Stimulated activated CD4-positive, alpha-beta T cell treated with anti-CD3 and anti-CD28 coated beads, Interleukin-4, amount 100 ng/mL, for 4 hours (primary cell): ENCODE results near the gene SPATA2.

Source experiments
- DNase-seq, 2 experiments: peaks; one replicate each; pipeline ENCODE4 v3.0.0-alpha.2; 2020

SPATA2 gene

DNA sequence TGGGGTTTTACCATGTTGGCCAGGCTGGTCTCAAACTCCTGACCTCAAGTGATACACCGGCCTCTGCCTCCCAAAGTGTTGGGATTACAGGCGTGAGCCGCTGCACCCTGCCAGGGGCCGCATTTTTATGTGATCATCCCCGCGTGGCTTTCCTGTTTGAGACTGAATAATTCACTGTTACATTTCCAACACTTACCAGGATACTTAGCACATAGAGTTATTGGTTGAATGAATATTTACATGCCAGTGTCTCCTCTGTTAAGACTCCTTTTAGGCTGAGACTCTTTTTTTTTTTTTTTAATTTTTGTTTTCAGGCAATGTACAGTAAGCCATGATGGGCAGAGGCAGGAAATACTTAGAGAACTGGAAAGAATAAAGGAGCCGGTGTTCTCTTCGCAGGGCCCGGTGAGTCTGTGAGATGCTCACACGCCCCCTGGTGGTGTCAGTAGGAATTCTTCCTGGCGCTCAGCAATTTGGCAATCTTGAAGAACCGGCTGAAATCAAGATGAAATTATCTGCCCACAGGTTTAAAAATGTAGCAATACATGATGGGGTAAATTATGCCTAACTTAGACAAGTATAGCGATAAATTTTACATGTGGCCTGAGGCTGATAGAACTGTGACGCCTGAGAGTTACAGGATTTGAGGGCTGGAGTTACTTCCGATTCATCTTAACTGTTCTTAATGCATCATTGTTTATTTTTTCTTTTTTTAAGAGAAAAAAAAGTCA, 13.2 kb upstream of the SPATA2 start:
- DNase-seq = peak; percentile 71 to 72

DNA sequence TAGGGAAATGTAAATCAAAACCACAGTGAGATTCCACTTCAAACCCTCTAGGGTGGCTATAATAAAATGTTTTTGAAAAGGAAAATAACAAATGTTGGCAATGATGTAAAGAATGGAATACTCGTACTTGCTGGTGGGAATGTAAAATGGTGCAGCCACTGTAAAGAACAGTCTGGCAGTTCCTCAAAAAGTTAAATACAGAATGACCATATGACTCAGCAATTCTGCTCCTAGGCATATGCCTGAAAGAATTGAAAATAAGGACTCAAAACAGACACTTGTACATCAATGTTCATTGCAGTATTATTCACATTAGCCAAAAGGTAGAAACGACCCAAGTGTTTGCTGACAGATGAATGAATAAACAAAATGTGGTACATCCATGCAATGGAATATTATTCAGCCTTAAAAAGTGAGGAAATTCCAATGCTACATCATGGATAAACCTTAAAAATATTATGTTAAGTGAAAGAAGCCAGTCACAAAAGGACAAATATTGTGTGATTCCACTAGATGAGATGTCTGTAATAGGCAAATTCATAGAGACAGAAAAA, 10.6 kb upstream of the SPATA2 start:
- no peak for DNase-seq

DNA sequence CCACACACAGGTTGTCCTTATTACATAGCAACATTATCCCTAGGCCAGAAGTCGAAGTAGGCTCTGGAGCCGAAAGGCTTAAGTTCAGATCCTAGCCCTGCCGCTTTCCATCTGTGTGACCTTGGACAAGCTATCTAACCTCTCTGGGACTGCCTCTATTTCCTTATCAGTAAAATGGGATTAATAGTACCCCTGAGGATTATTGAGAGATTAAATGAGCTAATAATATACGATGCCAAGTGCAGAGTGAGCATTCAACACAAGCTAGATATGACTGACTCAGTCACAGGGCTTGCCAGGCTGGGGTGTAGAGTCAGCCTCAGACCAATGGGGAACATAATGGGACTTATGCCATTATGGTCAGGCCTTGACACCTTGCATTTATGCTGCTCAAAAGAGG, 8.9 kb upstream of the SPATA2 start:
- no peak for DNase-seq

DNA sequence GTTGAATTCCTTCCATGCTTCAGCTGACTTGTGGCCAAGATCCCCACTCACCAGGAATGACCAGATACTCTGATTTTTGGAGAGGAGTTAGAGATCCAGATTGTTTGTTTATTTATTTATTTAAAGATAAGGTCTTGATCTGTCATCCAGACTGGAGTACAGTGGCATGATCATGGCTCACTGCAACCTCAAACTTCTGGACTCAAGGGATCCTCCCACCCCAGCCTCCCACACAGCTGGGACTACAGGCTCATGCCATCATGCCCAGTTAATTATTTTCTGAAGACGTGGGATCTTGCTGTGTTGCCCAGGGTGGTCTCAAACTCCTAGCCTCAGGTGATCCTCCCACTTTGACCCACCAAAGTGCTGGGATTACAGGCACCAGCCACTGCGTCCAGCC, 4.1 kb upstream of the SPATA2 start:
- no peak for DNase-seq

DNA sequence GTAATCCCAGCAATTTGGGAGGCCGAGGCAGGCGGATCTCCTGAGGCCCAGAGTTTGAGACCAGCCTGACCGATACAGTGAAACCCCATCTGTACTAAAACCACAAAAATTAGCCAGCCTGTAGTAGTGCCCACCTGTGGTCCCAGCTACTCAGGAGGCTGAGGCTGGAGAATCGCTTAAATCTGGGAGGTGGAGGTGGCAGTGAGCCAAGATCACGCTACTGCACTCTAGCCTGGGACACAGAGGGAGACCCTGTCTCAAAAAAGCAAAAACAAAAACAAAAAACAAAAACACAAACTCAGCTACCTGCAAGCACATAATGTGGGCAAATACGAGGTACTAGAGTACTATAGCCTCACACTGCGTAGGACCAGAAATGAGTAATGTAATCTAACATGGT, 3.7 kb upstream of the SPATA2 start:
- DNase-seq = no peak

DNA sequence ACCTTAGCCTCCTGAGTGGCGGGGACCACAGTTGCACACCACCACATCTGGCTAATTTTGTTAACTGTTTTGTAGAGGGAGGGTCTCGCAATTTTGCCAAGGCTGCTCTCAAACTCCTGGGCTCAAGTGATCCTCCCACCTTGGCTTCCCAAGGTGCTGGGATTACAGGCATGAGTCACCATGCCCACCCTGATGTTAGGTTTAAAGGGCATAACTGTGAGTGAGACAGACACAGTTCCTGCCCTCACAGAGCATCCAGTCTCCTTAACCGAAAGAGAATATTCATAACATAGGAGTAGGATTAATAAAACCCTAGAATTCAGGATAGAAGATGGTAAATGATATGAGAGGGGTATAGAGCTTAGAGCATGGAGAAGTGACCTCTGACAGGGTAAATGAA, 3.1 kb upstream of the SPATA2 start:
- DNase-seq = no peak

DNA sequence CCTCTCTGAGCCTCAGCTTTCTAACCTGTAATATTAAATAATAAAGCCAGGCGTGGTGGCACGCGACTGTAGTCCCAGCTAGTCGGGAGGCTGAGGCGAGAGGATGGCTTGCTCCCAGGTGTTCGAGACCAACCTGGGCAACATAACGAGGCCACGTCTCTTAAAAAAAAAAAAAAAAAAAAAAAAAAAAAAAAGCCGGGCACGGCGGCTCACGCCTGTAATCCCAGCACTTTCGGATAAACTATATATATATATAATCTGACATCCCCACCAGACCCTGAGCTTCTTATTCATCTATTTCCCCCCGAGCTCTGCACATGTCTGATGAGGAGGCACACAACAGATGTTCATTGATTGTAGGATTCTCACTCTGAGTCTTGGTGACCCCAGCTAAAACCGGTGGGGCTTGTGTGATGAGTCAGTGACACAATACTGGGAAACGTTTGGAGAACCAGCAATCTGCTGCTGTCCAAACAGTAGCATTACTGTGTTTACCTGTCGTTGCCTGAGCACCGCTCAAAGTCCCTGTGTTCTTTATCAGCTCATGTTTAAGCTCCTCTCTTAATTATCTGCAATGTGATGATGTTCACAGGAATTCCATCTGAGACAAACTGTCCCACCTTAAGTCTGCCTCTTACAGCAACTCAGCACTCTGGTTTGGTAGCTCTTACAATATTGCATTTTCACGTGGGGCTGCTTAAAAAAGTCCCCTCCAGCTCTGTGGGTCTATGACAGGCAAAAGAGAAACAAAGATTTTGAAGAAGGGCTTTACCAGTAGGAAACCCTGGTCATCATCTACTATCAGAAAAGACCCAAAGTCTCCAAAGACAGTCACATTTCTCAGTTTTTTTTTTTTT, 1.0 kb upstream of the SPATA2 start:
- DNase-seq = no peak

DNA sequence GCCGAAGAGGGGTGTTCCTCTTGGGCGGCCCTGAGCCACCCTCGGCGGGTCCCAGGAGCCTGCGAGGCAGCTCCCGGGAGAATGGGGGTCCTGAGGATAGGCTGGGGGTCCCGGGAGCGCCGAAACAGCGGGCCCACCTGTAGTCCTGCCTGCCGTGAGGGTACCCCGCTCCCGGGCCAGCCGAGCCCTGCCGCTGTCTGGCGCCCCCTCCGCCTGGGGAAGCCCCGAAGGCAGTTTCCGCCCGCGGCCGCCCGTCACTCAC, 280 bp downstream of the SPATA2 start:
- DNase-seq = no peak

DNA sequence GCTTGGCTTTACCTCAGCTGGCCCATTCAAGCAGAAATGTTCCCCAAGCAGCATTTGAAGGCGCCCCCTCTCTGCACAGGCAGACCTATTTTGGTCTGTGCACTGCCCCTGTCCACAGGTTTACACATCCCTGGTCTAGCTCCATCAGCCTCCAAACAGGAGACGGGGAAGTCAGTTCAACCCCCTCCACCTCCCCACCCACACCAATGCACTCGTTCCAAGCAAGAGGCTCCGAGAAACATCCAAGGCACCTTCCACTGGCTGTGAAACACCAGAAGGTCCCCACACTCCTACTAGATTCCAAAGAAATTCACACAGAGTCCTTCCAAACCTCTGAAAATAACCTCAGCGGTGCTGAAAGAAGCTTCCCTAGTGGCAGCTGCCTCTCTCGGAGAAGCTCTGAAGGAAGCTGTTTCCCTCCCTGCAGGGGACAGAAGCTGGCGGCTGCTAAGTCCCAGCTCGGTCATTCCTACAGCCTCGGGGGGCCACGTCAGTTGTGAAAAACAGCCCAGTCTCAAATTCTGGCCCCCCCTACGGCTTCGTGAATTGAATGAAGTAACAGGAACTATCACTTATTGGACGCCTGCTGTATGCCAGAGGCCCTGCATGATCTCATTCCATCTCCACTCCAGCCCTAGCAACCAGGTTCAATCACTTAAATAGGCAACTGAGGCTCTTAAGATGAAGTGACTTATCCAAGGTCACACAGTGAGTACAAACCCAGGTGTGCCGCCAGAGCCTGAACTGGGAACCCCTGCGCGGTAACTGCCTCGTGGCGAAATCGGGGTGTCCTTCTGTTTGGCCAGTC, 815 bp downstream of the SPATA2 start:
- DNase-seq = no peak

DNA sequence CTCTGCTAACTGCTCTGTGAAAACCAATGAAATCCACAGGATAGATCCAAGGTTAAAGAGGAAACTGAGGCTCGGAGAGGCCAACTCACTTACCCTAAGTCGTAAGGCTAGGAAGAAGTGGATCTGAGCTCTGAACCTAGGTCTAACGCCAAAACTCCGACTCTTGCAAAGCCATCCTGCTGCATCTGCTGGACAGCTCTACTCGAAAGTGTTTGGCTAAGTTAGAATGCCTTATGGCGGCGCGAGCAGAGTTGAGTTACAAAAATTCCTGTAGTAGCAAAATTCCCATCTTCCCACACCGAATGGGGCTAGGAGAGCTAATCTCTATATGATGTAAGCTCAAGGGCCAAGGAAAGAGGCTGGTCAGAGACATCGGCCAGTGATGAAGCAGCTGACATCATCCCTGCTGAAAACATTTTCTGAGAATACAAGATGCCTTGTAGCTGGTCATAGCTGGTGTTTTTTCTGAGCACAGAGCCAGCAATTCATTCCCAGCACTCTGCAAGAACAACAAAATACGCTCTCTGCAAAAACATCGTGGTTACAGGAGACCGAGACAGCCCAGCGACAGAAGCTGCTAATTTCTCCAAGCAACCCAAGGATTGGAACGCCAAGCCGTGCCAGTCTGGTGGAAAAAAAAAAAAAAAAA, 1.8 kb downstream of the SPATA2 start:
- no peak for DNase-seq

DNA sequence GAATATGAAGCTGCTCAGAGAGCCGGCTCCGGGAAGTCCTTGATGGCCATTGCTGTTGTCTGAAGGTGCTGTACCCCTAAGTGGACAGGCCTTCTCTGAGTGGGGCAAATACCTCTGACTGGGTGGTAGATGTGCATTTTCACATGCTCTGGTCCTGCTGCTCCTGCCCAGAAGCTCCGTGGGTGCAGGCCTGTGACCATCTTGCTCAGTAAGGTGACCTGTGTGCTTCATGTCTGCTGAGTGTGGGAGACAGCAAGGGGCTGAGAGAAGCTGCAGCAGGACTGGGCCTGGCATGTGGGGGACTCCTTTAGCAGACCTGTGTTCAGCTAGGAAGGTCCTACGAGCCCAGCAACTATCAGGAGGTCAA, 5.0 kb downstream of the SPATA2 start:
- DNase-seq = no peak

DNA sequence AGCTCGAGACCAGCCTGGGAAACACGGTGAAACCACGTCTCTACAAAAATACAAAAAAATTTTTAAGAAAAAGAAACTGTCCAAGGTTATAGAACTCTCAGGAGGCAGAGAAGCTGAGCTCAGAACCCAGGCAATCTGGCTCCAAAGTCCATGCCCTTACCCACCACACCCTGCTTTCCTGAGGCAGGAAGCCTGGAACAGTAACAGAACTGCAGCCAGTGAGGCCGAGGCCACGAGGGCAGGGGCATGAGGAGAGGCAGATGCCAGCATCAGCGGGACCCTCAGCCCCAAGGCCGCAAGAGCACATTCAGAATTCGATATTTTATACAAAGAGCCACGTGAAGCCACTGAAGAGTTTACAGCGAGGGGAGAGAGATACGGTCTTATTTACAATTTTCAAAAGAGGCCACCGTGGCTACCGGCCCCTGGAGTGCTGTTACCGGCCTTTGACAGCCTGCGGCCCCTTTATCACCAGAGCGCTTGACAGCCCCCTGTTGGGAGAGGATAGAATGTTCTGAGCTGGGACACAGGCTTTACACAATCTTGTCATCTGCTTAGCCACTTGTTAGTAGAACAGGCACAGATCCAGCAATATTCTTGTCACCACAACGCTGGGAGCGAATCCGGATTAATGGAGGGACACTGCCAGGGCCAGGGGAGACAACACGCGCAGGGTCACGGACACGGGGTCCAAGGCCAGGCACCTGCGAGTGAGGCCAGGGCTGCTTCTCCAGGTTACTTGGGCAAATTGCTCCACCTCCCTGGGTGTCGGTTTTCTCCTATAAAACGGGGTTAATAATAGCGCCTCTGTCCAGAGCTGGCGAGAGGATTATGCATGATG, 5.6 kb downstream of the SPATA2 start:
- DNase-seq = no peak

DNA sequence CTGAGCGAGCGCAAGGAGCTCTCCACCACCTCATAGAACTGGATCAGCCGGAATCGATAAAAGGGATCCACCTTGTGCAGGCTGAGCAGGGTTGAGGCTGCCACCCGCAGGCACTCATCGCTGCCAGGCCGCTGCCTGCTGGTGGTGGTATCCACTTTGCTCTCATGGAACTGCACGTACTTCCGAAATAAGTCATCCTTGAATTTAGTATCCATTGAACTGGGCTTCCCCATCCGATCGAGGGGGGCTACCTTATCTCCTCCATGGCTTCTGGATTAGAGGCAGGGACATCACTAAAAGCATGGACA, 7.1 kb downstream of the SPATA2 start:
- DNase-seq = no peak

DNA sequence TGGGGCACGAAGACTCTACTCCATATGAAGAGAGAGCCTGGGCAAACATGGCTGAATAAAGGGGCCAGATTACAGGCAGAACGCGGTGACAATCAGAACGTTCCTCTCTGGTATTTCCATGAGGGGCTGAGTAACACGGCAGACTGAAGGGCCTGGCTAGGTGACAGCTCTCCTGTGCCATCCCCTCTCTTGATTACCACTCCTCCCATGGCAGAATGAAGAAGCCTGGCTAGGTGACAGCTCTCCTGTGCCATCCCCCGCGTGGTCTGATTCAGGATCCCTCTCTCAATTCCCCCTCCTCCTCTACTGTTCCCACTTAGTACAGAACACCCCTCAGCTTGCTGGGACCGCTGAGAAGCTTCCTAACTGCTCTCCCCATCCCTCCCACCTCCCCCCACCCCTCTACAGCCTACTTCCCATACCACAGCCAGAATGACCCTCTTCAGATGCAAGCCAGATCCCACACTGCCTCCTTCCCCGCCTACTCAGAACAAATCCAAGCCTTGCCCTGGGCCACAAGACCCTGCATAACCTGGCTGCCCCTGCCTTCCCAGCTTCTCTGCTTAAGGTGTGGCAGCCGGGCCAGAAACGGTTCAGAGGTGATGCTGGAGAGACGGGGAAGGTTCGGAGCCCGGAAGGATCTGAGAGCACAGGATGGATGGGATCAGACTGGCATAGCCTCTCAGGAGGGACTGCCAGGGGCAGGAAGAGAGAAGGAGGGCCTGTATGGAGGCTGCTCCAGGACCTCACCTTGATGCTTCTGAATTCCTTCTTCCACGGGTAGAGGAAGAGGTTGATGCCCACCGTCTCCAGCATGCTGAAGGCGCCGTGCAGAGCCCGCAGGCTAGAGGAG, 7.7 kb downstream of the SPATA2 start:
- DNase-seq = no peak

DNA sequence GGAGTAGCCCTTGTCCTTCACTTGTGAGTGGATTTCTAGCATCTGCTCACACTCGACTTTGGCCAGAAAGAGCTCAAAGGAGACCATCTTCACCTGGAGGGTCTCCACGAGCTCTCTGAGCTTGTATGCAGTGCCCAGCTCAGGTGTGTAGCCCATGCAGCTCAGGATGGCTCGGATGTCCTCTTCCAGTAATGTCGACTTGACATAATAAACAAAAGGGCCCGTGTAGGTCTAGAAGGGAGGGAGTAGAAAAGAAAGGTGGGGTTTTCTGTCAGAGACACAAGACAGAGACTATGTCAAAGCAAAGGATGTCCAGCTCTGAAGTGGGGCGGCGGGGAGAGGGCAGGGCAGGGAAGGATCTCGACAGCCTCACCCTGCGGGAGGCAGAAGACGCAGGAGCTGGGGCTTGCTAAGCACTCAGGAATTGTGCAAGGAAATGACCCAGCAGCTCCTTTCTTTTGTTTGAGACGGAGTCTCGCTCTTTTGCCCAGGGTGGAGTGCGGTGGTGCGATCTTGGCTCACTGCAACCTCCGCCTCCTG, 8.6 kb downstream of the SPATA2 start:
- no peak for DNase-seq

DNA sequence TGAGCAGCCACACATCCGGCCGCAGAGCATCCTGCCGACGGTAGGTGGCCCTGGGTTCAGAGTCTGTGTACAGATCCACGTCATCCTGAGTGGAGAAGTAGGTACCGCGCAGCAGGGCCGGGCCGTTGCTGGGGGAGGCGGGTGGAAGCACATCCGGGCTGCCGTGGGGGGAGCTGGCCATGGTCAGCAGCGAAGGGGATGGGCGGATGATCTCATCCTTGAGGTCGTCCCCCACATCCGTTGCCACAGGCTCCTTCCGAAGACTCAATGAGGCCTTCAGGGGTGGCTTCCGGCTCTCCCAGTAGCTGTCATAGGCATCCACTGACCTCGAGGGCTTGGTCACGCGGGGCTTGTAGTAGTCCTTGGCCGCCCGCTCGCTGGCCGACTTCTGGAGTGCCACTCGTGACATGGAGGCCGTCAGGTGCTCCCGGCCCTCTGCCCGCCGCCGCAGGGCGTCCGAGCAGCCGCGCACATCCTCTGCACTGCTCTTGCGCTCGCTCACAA, 9.2 kb downstream of the SPATA2 start:
- DNase-seq = no peak

DNA sequence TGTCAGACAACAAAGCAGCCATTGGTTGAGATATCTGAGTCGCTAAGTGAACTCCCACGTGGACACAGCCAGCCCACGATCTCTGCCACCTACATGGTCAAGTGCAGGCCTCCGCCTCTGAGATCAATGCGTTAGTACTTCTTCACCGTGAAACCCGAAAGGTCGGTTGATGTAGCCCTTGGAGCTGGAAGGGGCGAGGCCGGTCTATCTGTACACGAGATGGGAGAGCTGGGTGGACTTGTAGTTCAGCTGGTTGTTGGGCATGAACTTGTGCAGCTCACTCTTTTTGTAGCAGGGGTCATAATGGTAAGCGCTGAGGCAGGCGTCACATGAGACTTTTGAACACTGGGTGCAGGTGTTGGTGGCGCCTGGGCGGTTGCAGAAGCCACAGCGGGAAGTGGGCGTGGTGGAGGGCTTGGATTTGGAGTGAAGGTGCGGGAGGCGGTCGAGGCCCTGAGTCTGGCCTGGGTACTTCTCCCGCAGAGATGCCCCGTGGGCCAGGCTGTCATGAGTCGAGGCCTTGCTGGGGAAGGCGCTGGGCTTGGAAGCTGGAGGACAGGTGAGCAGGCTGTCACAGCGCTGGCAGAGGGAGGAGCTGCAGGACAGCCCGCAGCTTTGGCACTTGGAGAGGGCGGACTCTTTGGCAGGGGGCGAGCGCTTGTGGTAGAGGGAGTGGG, 9.8 kb downstream of the SPATA2 start:
- DNase-seq = no peak

DNA sequence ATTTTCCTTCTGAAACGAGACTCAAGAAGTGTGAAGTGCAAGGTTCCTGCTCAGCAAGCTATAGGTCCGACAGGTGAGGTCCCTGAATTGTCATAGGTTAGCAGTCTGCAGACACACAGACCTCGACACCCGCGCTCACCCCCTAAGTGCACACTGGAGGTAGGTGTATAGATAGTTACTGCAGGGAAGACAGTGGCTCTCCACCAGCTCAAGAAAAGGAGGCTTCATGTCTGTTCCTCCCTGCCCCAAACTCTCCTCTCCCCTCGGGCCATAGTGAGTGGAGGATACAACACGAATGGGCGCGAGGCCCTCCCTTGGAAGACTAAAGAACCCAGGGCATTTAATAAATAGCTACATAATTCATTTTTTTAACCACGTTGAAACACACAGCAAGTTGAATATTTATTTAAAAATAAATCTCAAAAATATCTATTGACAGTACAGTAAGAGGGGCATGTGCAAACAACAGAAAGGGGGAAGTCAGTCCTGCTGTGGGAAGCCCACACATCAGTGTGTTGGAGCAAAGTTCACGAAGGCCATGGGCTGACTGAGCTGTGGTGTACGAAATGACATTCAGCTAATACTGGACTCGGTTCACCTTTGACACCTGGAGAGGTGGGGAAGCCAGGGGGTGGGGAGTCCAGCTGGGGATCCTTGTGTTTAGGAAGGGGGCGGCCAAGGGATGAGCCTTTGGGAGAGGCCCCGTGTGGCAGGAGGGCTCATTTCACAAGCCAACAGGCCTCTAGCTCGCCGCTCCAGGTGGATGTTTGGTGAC, 10.7 kb downstream of the SPATA2 start:
- no peak for DNase-seq

DNA sequence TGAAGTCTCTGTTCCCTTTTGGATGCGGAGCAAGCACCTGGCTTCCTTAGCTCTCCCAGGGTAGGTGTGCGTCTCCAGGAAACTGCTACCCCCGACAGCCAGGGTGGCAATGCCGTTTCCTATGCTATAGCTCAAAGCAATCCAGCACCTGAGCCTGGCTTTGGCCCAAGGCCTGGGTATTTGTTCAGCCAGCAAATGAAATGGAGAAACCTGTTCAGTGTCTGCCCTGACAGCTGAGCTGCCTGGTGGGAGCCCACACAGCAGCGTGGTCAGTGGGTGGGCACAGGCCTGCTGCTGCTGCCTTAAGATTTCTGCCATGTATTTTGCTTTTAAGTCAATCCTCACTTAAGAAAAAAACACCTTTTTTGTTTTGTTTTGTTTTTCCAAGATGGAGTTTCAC, 13.7 kb downstream of the SPATA2 start:
- DNase-seq = no peak
